ENCODE results near the gene GARNL3.

Gene GARNL3

DNA sequence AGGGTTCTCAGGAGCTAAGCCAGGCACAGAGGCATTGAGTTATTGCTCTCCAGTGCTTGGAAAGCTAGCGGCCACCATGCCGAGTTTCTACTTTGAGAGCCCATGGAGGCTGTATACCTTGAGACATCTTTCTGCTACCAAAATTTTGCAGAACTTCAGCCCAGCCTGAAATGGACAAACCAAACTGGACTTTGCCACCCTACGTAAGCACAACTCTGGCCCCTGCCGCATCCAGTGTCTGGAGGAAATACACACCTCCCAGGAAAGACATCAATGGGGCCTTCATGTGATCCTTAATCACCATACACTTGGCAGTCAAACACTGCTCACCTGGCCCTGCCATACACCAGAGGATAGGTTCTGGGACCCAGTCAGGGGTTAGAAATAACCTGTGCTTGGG, 27.8 kb downstream of the GARNL3 start:
- Histone ChIP-seq H3K4me3 (ENCODE audit: low read depth, low read length) (no peak overlapping the region), H3K27ac (ENCODE audit: extremely low read depth, low read depth, low read length) (no peak overlapping the region), H3K9me3 (ENCODE audit: control insufficient read depth, insufficient read depth, low read depth, low read length) (no peaks in the 10 kb centered on the region), H3K4me1 (ENCODE audit: control insufficient read depth, insufficient read depth, low read length) (no peaks in the 10 kb centered on the region), H3K36me3 (ENCODE audit: control insufficient read depth in 2 of 2, insufficient read depth in 1 of 2, low read length in 2 of 2) (no peaks in the 10 kb centered on the region)
- POLR2A ChIA-PET = no interaction called here
- TF ChIP-seq REPIN1 (tag by site-specific recombination; IDR thresholded peaks at IDR 0.05; ENCODE audit: low read depth) (no peak), ZNF521 (tag by site-specific recombination; IDR thresholded peaks at IDR 0.05) (no peak), OVOL3 (tag by site-specific recombination; IDR thresholded peaks at IDR 0.05) (no peak), ZNF274 (IDR thresholded peaks at IDR 0.05; ENCODE audit: low read length) (no peak), ZNF274 (tag by site-specific recombination; IDR thresholded peaks at IDR 0.05; ENCODE audit: borderline replicate concordance) (no peak), KLF7 (tag by site-specific recombination; IDR thresholded peaks at IDR 0.05; ENCODE audit: borderline replicate concordance) (no peak), ZNF174 (tag by site-specific recombination; IDR thresholded peaks at IDR 0.05) (no peak), ZNF544 (tag by site-specific recombination; IDR thresholded peaks at IDR 0.05) (no peak), ZNF596 (tag by site-specific recombination; IDR thresholded peaks at IDR 0.05) (no peak), HOXC10 (CRISPR knock-in tag; IDR thresholded peaks at IDR 0.05) (no peak), SALL2 (tag by site-specific recombination; IDR thresholded peaks at IDR 0.05; ENCODE audit: borderline replicate concordance) (no peak), ZNF560 (tag by site-specific recombination; IDR thresholded peaks at IDR 0.05; ENCODE audit: borderline replicate concordance) (no peak), ZNF184 (tag by site-specific recombination; IDR thresholded peaks at IDR 0.05) (no peak)
- TF ChIP-seq, protein P1, sequence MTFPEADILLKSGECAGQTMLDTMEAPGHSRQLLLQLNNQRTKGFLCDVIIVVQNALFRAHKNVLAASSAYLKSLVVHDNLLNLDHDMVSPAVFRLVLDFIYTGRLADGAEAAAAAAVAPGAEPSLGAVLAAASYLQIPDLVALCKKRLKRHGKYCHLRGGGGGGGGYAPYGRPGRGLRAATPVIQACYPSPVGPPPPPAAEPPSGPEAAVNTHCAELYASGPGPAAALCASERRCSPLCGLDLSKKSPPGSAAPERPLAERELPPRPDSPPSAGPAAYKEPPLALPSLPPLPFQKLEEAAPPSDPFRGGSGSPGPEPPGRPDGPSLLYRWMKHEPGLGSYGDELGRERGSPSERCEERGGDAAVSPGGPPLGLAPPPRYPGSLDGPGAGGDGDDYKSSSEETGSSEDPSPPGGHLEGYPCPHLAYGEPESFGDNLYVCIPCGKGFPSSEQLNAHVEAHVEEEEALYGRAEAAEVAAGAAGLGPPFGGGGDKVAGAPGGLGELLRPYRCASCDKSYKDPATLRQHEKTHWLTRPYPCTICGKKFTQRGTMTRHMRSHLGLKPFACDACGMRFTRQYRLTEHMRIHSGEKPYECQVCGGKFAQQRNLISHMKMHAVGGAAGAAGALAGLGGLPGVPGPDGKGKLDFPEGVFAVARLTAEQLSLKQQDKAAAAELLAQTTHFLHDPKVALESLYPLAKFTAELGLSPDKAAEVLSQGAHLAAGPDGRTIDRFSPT (tag by site-specific recombination; IDR thresholded peaks at IDR 0.05) = no peak
- TF ChIP-seq, protein P2, sequence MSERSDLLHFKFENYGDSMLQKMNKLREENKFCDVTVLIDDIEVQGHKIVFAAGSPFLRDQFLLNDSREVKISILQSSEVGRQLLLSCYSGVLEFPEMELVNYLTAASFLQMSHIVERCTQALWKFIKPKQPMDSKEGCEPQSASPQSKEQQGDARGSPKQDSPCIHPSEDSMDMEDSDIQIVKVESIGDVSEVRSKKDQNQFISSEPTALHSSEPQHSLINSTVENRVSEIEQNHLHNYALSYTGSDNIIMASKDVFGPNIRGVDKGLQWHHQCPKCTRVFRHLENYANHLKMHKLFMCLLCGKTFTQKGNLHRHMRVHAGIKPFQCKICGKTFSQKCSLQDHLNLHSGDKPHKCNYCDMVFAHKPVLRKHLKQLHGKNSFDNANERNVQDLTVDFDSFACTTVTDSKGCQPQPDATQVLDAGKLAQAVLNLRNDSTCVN (tag by site-specific recombination; optimal IDR thresholded peaks at IDR 0.05) = no peak
- TF ChIP-seq, protein P3, sequence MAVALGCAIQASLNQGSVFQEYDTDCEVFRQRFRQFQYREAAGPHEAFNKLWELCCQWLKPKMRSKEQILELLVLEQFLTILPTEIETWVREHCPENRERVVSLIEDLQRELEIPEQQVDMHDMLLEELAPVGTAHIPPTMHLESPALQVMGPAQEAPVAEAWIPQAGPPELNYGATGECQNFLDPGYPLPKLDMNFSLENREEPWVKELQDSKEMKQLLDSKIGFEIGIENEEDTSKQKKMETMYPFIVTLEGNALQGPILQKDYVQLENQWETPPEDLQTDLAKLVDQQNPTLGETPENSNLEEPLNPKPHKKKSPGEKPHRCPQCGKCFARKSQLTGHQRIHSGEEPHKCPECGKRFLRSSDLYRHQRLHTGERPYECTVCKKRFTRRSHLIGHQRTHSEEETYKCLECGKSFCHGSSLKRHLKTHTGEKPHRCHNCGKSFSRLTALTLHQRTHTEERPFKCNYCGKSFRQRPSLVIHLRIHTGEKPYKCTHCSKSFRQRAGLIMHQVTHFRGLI (tag by site-specific recombination; IDR thresholded peaks at IDR 0.05) = no peak
- TF ChIP-seq, protein P4, sequence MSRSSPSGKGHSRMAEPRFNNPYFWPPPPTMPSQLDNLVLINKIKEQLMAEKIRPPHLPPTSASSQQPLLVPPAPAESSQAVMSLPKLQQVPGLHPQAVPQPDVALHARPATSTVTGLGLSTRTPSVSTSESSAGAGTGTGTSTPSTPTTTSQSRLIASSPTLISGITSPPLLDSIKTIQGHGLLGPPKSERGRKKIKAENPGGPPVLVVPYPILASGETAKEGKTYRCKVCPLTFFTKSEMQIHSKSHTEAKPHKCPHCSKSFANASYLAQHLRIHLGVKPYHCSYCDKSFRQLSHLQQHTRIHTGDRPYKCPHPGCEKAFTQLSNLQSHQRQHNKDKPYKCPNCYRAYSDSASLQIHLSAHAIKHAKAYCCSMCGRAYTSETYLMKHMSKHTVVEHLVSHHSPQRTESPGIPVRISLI (tag by site-specific recombination; IDR thresholded peaks at IDR 0.05) = no peak
- TF ChIP-seq, protein P5, sequence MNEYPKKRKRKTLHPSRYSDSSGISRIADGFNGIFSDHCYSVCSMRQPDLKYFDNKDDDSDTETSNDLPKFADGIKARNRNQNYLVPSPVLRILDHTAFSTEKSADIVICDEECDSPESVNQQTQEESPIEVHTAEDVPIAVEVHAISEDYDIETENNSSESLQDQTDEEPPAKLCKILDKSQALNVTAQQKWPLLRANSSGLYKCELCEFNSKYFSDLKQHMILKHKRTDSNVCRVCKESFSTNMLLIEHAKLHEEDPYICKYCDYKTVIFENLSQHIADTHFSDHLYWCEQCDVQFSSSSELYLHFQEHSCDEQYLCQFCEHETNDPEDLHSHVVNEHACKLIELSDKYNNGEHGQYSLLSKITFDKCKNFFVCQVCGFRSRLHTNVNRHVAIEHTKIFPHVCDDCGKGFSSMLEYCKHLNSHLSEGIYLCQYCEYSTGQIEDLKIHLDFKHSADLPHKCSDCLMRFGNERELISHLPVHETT (tag by site-specific recombination; IDR thresholded peaks at IDR 0.05) = no peak
- CTCF ChIA-PET = no interaction called here

DNA sequence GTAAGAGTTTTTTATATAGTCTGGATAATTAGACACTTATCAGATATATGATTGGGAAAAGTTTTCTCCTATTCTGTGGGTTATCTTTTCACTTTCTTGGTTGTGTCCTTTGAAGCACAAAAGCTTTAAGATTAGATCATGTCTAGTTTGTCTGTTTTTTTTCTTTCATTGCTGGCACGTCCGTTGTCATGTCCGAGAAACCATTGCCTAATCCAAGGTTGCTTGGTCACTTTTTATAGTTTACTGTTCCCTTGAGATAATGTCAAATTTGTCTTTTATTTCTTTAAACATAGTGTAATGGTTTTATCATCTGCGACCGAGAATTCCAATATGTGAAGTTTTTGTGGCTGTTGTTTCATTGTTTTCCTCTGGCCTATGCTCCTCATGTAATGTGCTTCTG, 28.8 kb downstream of the GARNL3 start:
- POLR2A ChIA-PET = no interaction called here
- Histone ChIP-seq H3K36me3 (ENCODE audit: control insufficient read depth in 2 of 2, insufficient read depth in 1 of 2, low read length in 2 of 2) (no peaks in the 10 kb centered on the region), H3K4me3 (ENCODE audit: low read depth, low read length) (no peak overlapping the region), H3K4me1 (ENCODE audit: control insufficient read depth, insufficient read depth, low read length) (no peaks in the 10 kb centered on the region), H3K9me3 (ENCODE audit: control insufficient read depth, insufficient read depth, low read depth, low read length) (no peaks in the 10 kb centered on the region), H3K27ac (ENCODE audit: extremely low read depth, low read depth, low read length) (no peak overlapping the region)
- CTCF ChIA-PET = interaction anchor here (0.7 kb wide), 1 partner anchor 1092 kb away, joined by 3 read pairs; no protein-coding TSS in a partner anchor
- TF ChIP-seq, protein P6, sequence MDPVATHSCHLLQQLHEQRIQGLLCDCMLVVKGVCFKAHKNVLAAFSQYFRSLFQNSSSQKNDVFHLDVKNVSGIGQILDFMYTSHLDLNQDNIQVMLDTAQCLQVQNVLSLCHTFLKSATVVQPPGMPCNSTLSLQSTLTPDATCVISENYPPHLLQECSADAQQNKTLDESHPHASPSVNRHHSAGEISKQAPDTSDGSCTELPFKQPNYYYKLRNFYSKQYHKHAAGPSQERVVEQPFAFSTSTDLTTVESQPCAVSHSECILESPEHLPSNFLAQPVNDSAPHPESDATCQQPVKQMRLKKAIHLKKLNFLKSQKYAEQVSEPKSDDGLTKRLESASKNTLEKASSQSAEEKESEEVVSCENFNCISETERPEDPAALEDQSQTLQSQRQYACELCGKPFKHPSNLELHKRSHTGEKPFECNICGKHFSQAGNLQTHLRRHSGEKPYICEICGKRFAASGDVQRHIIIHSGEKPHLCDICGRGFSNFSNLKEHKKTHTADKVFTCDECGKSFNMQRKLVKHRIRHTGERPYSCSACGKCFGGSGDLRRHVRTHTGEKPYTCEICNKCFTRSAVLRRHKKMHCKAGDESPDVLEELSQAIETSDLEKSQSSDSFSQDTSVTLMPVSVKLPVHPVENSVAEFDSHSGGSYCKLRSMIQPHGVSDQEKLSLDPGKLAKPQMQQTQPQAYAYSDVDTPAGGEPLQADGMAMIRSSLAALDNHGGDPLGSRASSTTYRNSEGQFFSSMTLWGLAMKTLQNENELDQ (tag by site-specific recombination; IDR thresholded peaks at IDR 0.05; ENCODE audit: low read depth) = no peak
- no peak for TF ChIP-seq ZNF132 (tag by site-specific recombination; IDR thresholded peaks at IDR 0.05; ENCODE audit: borderline replicate concordance)
- no peak for TF ChIP-seq ZXDB (tag by site-specific recombination; IDR thresholded peaks at IDR 0.05)
- no peak for TF ChIP-seq ZSCAN23 (tag by site-specific recombination; IDR thresholded peaks at IDR 0.05)
- no peak for TF ChIP-seq ZNF521 (tag by site-specific recombination; IDR thresholded peaks at IDR 0.05)
- TF ChIP-seq ZNF16 (tag by site-specific recombination; IDR thresholded peaks at IDR 0.05; ENCODE audit: low read depth) = no peak
- no peak for TF ChIP-seq ZNF350 (tag by site-specific recombination; IDR thresholded peaks at IDR 0.05)
